ENCODE measurements around the gene RXFP4.

DNA sequence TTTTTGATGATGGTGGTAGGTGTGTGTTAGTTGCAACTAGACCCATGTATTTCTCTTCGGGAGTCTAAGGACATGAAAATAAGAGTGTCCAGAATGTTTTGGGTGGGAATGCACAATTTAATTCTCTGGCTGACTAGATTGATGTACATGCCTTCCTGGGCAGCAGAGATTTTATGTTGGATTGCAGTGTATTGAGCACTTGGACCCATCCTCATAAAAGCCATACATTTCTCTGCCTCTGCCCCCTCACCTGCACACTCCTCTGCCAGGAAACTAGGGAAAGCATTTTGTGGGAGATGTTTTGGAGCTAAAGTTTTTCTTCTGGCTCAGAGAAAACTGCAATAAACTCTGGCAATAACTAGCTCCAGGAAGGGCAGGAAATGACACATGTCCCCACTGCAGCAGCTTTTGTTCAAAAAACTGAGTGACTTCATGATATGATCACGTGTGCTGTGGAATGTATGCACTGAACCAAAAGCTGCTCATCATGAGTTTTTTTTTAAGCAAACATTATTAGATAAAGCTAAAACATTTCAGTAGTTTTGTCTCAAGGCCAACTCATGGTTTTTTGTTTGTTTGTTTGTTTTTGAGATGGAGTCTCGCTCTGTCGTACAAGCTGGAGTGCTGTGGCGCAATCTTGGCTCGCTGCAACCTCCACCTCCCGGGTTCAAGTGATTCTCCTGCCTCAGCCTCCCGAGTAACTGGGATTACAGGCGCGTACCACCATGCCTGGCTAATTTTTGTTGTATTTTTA is 47.9 kb upstream of the RXFP4 start:
- TF ChIP-seq, protein P1, sequence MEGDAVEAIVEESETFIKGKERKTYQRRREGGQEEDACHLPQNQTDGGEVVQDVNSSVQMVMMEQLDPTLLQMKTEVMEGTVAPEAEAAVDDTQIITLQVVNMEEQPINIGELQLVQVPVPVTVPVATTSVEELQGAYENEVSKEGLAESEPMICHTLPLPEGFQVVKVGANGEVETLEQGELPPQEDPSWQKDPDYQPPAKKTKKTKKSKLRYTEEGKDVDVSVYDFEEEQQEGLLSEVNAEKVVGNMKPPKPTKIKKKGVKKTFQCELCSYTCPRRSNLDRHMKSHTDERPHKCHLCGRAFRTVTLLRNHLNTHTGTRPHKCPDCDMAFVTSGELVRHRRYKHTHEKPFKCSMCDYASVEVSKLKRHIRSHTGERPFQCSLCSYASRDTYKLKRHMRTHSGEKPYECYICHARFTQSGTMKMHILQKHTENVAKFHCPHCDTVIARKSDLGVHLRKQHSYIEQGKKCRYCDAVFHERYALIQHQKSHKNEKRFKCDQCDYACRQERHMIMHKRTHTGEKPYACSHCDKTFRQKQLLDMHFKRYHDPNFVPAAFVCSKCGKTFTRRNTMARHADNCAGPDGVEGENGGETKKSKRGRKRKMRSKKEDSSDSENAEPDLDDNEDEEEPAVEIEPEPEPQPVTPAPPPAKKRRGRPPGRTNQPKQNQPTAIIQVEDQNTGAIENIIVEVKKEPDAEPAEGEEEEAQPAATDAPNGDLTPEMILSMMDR (IDR thresholded peaks at IDR 0.05; ENCODE audit: insufficient read depth, low read depth, low read length) = no peak
- TF ChIP-seq EZH2 (IDR thresholded peaks at IDR 0.05; ENCODE audit: insufficient read depth, low read length) = no peak

Data from astrocyte (in vitro differentiated cells and primary cell).